Measurements from ENCODE around the gene CYB5R4.
"Not testable (repeated sequence)": the region's sequence is repeated elsewhere in the genome, so short reads cannot be mapped to it uniquely, and the experiment has no call there.

Gene CYB5R4

DNA sequence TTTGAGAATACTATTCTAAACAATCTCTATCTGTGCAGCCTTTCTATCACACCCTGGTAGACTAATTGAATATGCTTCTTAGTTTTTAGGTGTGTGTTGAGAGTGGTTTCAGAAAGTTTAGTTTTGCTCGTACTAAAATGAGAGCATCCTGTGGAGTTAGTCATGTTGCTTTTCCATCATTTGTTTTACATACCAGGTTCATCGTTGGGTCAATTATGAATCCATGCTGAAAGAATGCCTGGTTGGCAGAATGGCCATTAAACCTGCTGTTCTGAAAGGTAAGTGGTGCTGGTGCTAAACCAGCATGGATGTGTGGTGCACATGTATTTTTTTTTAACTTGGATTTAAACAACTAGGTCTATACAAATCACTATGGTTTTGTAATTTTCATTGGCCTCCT lies 49.3 kb downstream of the CYB5R4 start:
- no peak for DNase-seq (ENCODE audit: low spot score)

DNA sequence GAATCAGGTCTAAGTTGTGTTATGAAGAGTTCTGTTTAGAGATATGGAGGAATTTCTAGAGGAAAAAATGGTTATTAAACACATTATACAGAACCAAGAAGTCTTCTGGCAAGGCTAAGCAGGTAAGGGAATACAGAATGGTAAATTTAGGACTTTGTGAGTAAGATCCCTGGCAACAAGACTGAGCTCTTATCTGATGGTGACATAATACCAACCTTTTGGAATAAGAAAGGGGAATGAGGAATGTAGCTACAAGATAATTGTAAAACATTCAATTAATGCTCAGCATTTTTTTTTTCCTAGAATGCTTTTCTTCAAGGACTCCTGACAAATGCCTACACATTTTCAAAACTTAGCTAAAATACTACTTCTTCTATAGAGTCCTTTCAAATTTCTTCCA lies 51.8 kb downstream of the CYB5R4 start:
- DNase-seq (ENCODE audit: low spot score): no peak

GRCh38 chr6:83914953-83915352 lies 55.5 kb downstream of the CYB5R4 start:
- no peak for DNase-seq (ENCODE audit: low spot score)

- no peak for DNase-seq (ENCODE audit: low spot score)
These were observed 57.5 kb downstream of the CYB5R4 start for GRCh38 chr6:83917001-83917400.

- no peak for DNase-seq (ENCODE audit: low spot score)
These were observed 60.5 kb downstream of the CYB5R4 start for GRCh38 chr6:83920017-83920416.

- no peak for DNase-seq (ENCODE audit: low spot score)
These were observed 61.8 kb downstream of the CYB5R4 start for GRCh38 chr6:83921315-83921714.

DNA sequence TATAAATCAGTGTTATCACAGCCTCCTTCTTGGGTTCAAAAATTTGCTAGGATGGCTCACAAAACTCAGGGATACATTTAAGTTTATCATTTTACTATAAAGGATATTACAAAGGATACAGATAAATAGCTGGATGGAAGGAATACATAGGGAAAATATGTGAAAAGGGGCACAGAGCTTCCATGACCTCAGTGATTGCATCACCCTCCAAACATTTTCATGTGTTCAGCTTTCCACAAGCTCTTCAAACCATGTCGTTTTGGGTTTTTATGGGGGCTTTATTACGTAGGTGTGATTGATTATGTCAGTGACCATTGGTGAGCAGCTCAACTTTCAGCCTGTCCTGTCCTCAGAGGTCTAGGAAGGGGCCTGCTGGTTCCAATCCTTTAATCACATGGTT lies 68.0 kb downstream of the CYB5R4 start:
- no peak for DNase-seq (ENCODE audit: low spot score)

DNA sequence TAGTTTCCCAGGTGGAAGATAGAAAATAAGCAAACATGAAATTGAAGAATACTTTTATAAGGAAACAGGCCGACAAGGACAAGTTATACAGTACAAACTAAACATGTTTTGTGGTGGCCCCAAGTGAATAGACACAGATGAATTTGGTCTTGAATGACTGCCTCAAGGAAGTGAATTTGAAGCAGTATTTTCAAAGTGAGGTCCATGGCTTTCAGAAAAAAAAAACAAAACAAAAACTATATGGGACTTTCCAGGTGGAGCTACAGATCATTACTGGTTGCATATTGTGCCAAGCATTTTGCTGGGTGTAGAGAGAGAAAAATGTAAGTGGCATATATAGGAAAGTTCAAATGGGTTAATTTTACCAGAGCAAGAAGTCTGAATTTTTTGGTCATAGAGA lies 68.8 kb downstream of the CYB5R4 start:
- no peak for DNase-seq (ENCODE audit: low spot score)

DNA sequence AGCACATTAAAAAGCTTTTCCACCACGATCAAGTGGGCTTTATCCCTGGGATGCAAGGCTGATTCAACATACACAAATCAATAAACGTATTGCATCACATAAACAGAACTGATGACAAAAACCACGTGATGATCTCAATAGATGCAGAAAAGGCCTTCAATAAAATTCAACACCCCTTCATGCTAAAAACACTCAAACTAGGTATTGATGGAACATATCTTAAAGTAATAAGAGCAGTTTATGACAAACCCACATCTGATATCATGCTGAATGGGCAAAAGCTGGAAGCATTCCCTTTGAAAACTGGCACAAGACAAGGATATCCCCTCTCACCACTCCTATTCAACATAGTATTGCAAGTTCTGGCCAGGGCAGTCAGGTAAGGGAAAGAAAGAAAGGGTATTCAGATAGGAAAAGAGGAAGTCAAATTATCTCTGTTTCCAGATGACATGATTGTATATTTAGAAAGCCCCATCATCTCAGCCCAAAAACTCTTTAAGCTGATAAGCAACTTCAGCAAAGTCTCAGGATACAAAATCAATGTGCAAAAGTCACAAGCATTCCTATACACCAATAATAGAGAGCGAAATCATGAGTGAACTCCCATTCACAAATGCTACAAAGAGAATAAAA lies 86.8 kb downstream of the CYB5R4 start:
- not testable (repeated sequence) for DNase-seq (ENCODE audit: low spot score)

DNA sequence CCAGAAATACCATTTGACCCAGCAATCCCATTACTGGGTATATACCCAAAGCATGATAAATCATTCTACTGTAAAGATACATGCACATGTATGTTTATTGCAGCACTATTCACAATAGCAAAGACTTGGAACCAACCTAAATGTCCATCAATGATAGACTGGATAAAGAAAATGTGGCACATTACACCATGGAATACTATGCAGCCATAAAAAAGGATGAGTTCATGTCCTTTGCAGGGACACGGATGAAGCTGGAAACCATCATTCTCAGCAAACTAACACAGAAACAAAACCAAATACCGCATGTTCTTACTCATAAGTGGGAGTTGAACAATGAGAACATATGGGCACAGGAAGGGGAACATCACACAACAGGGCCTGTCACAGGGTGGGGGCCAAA lies 88.5 kb downstream of the CYB5R4 start:
- DNase-seq (ENCODE audit: low spot score): not testable (repeated sequence)

GRCh38 chr6:83948851-83949250 lies 89.4 kb downstream of the CYB5R4 start:
- no peak for DNase-seq (ENCODE audit: low spot score)

DNA sequence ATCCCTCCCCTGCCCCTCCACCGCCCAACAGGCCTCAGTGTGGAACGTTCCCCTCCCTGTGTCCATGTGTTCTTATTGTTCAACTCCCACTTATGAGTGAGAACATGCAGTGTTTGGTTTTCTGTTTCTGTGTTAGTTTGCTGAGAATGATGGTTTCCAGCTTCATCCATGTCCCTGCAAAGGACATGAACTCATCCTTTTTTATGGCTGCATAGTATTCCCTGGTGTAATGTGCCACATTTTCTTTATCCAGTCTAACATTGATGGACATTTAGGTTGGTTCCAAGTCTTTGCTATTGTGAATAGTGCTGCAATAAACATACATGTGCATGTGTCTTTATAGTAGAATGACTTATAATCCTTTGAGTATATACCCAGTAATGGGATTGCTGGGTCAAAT lies 91.9 kb downstream of the CYB5R4 start:
- not testable (repeated sequence) for DNase-seq (ENCODE audit: low spot score)

GRCh38 chr6:83952830-83953229 lies 93.3 kb downstream of the CYB5R4 start:
- DNase-seq (ENCODE audit: low spot score): no peak

DNA sequence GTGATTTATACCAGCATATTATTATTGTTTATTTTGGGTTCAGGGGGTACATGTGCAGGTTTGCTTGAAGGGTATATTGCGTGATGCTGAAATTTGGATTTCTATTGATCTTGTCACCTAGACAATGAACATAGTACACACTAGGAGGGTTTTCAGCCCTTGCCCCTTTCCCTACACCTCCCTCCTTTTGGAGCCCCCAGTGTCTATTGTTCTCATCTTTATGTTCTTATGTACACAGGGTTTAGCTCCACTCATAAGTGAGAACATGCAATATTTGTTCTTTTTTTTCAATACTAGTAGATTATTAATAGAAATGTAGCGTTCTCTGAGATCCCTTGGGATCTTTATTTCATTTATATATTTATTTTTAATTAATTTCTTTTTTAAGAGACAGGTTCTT lies 94.9 kb downstream of the CYB5R4 start:
- no peak for DNase-seq (ENCODE audit: low spot score)

DNA sequence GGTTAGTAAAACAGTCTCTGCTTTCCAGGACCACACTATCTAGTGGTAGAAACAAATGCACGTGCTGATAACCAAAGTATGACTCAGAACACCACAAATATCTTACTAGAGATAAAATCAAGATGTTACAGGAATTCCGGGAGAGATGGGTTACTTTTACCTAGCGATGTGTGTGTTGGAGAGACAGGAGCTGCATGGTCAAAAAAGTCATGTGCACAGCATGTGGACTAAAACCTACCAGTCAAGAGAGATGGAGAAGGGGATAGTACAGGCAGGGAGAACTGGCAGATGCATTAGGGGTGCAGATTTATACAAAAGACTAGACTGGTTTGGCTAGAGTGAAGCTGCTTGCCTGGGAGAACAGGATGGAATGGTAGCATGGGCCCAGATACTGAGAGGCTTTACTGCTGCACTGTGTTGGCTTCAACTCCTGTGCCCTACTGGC lies 98.8 kb downstream of the CYB5R4 start:
- no peak for DNase-seq (ENCODE audit: low spot score)

- no peak for DNase-seq (ENCODE audit: low spot score)
These were observed 101.2 kb downstream of the CYB5R4 start for GRCh38 chr6:83960664-83961063.

- DNase-seq (ENCODE audit: low spot score): no peak
These were observed 103.1 kb downstream of the CYB5R4 start for GRCh38 chr6:83962582-83962981.

DNA sequence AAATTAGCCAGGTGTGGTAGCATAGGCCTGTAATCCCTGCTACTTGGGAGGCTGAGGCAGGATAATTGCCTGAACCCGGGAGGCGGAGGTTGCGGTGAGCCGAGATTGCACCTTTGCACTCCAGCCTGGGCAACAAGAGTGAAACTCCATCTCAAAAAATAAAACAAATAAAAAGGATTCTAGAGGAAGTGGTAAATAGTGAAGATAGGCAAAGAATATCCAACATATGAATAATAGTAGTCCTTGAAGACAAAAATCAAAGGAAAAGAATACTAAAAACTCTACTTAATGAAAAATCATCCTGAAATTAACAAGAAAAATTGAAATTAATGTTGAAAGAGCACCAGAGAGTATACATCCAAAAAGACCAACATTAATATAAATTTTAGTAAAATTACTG lies 107.0 kb downstream of the CYB5R4 start:
- no peak for DNase-seq (ENCODE audit: low spot score)

DNA sequence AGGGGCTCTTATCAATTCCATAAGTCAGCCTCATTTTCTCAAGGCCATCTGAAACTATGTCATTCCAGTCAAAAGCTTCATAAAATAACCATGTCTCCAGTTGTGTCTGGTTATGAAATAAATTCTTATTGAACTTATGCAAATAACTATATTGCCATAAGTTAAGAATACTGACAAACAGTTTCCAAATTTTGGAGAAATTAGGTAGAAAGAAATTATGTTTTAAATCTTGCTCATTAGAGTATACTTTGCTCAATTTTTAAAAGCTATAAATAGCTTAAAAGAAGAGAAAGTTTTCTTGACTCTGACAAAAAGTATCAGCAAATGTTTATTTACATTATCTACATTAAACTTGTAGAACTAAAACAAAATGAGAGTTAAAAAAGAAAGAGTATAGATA lies 111.1 kb downstream of the CYB5R4 start:
- DNase-seq (ENCODE audit: low spot score): no peak

- no peak for DNase-seq (ENCODE audit: low spot score)
These were observed 115.0 kb downstream of the CYB5R4 start for GRCh38 chr6:83974409-83975050.

- DNase-seq (ENCODE audit: low spot score): no peak
These were observed 116.7 kb downstream of the CYB5R4 start for GRCh38 chr6:83976037-83976755.

GRCh38 chr6:83976871-83977270 lies 117.4 kb downstream of the CYB5R4 start:
- no peak for DNase-seq (ENCODE audit: low spot score)

DNA sequence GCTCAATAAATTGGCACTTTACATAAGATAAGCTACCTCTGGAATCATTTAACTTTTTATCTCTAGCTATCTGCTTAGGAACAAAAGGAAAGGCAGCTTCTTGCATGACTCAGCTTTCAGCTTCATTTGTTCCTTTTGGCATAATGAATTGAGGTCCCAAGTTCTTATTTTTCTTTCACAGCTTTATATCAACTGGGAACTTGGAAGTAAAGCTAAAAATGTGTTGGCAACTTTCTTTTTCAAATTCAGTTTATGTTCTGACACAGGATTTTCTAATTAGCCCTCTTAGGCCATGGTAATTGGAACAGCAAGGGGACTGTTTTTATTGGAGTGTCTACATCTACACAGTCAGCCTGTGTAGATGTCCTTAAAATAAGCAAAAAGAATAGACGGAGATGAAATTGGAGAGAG lies 118.8 kb downstream of the CYB5R4 start:
- DNase-seq (ENCODE audit: low spot score): no peak

Measured in ecto neural progenitor cell (in vitro differentiated cells).